Measurements from ENCODE around the gene CAMTA1.

DNA sequence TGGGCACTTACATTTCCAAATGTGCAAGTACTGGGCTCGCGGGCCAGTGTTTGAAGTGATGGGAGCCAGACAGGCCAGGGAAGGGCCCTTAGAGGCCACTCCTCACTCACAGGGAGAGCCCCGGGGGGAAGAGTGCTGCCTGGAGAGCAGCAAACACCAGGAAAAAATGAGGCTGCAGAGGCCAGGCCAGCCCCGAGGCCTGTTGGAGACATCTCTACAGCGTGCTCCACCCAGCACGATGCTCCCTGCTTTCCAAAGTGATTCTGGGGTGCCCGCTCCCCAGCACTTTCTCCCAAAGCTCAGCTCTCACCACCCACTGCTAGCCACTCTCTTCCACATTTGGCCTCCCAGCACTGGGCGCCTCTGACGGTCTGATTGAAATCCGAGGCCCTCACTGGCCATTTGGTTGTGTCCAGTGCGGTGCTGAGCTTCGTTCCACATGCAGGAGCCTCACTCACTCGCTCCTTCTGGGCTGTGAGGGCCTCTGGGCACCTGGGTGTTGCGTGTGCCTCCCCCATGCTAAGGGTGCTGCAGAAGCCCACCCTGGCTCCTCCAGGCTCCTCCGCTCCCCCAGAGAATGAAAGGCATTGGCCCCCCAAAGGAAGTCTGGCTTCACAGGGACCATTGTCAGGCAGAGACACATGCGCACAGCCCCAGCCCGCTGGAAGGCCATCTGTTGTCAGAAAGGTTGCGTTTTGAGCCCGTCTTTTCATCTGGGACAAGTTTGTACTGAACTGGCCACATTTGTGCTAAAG lies 600.4 kb downstream of the CAMTA1 start:
- TF ChIP-seq EZH2phosphoT487 (IDR thresholded peaks at IDR 0.05; ENCODE audit: borderline replicate concordance, low read depth) (no peak), SMC3 (IDR thresholded peaks at IDR 0.05; ENCODE audit: low read depth, low read length) (no peak), POLR2AphosphoS5 (IDR thresholded peaks at IDR 0.05; ENCODE audit: low read depth, low read length) (no peak), RCOR1 (IDR thresholded peaks at IDR 0.05; ENCODE audit: low read length) (no peak)
- TF ChIP-seq, protein P1, sequence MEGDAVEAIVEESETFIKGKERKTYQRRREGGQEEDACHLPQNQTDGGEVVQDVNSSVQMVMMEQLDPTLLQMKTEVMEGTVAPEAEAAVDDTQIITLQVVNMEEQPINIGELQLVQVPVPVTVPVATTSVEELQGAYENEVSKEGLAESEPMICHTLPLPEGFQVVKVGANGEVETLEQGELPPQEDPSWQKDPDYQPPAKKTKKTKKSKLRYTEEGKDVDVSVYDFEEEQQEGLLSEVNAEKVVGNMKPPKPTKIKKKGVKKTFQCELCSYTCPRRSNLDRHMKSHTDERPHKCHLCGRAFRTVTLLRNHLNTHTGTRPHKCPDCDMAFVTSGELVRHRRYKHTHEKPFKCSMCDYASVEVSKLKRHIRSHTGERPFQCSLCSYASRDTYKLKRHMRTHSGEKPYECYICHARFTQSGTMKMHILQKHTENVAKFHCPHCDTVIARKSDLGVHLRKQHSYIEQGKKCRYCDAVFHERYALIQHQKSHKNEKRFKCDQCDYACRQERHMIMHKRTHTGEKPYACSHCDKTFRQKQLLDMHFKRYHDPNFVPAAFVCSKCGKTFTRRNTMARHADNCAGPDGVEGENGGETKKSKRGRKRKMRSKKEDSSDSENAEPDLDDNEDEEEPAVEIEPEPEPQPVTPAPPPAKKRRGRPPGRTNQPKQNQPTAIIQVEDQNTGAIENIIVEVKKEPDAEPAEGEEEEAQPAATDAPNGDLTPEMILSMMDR (IDR thresholded peaks at IDR 0.05): no peak
